ENCODE data around the gene NAT14.

- TF ChIP-seq POLR2A (IDR thresholded peaks at IDR 0.05; ENCODE audit: low read length): no peak
- no peak for TF ChIP-seq GATA1 (IDR thresholded peaks at IDR 0.05; ENCODE audit: low read depth, low read length)
Observed at GRCh38 chr19:55471266-55471665, 13.7 kb upstream of the NAT14 start.
